Vagina (tissue), 2 donors: ENCODE data around the gene ASS1. TPM values are rescaled to one million over a fixed set of nuclear protein-coding genes. Genes with fewer than 3 reads are reported as not detected.
A peak's percentile ranks its signal among the peaks of the same experiment; 100 is the strongest.

Experiments used
- DNase-seq, 2 donors: peaks; one replicate each; pipeline ENCODE4 v3.0.0-alpha.2; 2017; ENCODE audit errors: extremely low spot score in 2 of 2
- H3K27ac ChIP-seq: fragments of 200-600 bp; sonication (generic); one replicate; pipeline ENCODE4 v1.5.1; 2019
- H3K27me3 ChIP-seq: fragments of 200-600 bp; sonication (generic); one replicate; pipeline ENCODE4 v1.5.1; 2019
- H3K36me3 ChIP-seq, 2 donors: fragments of 200-600 bp; sonication (generic); one replicate each; pipeline ENCODE4 v1.5.1; 2017 to 2019
- H3K4me1 ChIP-seq: fragments of 200-600 bp; sonication (generic); one replicate; pipeline ENCODE4 v1.5.1; 2019
- H3K4me3 ChIP-seq, 2 donors: fragments of 200-600 bp; sonication (generic); 1 replicate in 1 of 2; 2 replicates in 1 of 2; pipeline ENCODE4 v1.5.1; 2016 to 2019
- H3K9me3 ChIP-seq: fragments of 200-600 bp; sonication (generic); one replicate; pipeline ENCODE4 v1.5.1; 2019
- POLR2A ChIP-seq, 2 donors: fragments of 450-650 bp; IDR thresholded peaks; one replicate each; pipeline ENCODE4 v1.6.1; 2017; ENCODE audit warnings: antibody characterized with exemption in 2 of 2, mild to moderate bottlenecking in 2 of 2, moderate library complexity in 2 of 2
- POLR2AphosphoS5 ChIP-seq, 2 donors: sonication (generic); formaldehyde crosslinking; IDR thresholded peaks; one replicate each; pipeline ENCODE4 v1.9.0; 2017; ENCODE audit warnings: antibody characterized with exemption in 2 of 2, mild to moderate bottlenecking in 2 of 2, low read depth in 1 of 2; ENCODE audit not compliant: insufficient read depth in 1 of 2
- intact Hi-C: fragments of 100-400 bp; cut with DNase I; formaldehyde crosslinking; loops from one replicate; pipeline ENCODE4 v1.15.1; 2023
- total RNA-seq: library from RNA; depleted of rRNA; stranded (reverse); fragments of >200 nt; gene quantifications from one replicate; pipeline ENCODE4 v1.2.3, GENCODE V29; 2016
- TF ChIP-seq, protein P1 (sequence below), 3 experiments: fragments of 450-650 bp in 2 of 3; fragments of 200-600 bp in 1 of 3; sonication (generic) in 1 of 3; IDR thresholded peaks; one replicate each; pipeline ENCODE4 v1.5.1; 2017 to 2019; ENCODE audit warnings: antibody characterized with exemption in 3 of 3, mild to moderate bottlenecking in 2 of 3, moderate library complexity in 2 of 3

Gene ASS1
- total RNA-seq, 1 donor from 2014 or later = 84.0 TPM

GRCh38 chr9:130459941-130460669 lies 15.3 kb downstream of the ASS1 start:
- TF ChIP-seq, protein P1, sequence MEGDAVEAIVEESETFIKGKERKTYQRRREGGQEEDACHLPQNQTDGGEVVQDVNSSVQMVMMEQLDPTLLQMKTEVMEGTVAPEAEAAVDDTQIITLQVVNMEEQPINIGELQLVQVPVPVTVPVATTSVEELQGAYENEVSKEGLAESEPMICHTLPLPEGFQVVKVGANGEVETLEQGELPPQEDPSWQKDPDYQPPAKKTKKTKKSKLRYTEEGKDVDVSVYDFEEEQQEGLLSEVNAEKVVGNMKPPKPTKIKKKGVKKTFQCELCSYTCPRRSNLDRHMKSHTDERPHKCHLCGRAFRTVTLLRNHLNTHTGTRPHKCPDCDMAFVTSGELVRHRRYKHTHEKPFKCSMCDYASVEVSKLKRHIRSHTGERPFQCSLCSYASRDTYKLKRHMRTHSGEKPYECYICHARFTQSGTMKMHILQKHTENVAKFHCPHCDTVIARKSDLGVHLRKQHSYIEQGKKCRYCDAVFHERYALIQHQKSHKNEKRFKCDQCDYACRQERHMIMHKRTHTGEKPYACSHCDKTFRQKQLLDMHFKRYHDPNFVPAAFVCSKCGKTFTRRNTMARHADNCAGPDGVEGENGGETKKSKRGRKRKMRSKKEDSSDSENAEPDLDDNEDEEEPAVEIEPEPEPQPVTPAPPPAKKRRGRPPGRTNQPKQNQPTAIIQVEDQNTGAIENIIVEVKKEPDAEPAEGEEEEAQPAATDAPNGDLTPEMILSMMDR (IDR thresholded peaks at IDR 0.05) = no peak
- TF ChIP-seq POLR2A (IDR thresholded peaks at IDR 0.05) = no peak
- no peak for TF ChIP-seq POLR2AphosphoS5 (IDR thresholded peaks at IDR 0.05; ENCODE audit: insufficient read depth in 1 of 2, low read depth in 1 of 2)
- Histone ChIP-seq H3K27ac (no peak overlapping the region), H3K27me3 (no peaks in the 10 kb centered on the region), H3K4me3 (no peak overlapping the region), H3K36me3 (peaks cover 0 to 3% of the 10 kb centered on the region in 2 donors), H3K9me3 (no peaks in the 10 kb centered on the region), H3K4me1 (no peaks in the 10 kb centered on the region)
- no peak for DNase-seq
- intact Hi-C loops = loop anchor here (2.0 kb wide), 1 partner anchor 223 kb away; no protein-coding TSS in a partner anchor

- TF ChIP-seq POLR2A (IDR thresholded peaks at IDR 0.05) = no peak
- TF ChIP-seq, protein P1 (IDR thresholded peaks at IDR 0.05) = peak; percentile 78 to 86 (median 83)
- no peak for TF ChIP-seq POLR2AphosphoS5 (IDR thresholded peaks at IDR 0.05; ENCODE audit: insufficient read depth in 1 of 2, low read depth in 1 of 2)
- DNase-seq = no peak
- Histone ChIP-seq H3K27me3 (no peaks in the 10 kb centered on the region), H3K27ac (no peak overlapping the region), H3K36me3 (peaks cover 0 to 3% of the 10 kb centered on the region in 2 donors), H3K4me1 (no peaks in the 10 kb centered on the region), H3K4me3 (no peak overlapping the region), H3K9me3 (no peaks in the 10 kb centered on the region)
- intact Hi-C loops = loop anchor here (2.0 kb wide), 1 partner anchor 222 kb away; no protein-coding TSS in a partner anchor
These were observed 16.5 kb downstream of the ASS1 start for GRCh38 chr9:130461218-130461630.

DNA sequence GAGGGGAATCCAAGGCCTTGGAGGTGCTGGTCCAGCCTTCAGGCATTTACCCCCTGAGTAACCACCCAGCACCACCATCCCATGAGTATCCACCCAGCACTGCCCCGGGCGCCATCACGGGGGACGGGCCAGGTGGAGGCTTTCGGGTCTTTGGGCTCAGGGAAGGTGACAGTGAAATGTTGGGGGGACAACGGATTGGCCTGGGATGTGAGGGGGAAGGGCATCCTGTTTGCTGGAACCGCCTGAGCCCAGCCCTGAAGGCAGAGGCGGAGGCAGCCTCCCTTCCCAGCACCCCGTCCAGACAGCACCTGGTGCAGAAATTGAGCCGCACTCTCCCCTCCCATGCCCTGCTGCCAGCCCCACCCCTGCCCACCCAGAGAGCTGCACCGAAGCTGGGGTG lies 17.0 kb downstream of the ASS1 start:
- no peak overlapping the region for H3K27ac ChIP-seq
- peaks cover 0 to 3% of the 10 kb centered on the region in 2 donors for H3K36me3 ChIP-seq
- no peaks in the 10 kb centered on the region for H3K9me3 ChIP-seq
- no peak overlapping the region for H3K4me3 ChIP-seq
- no peaks in the 10 kb centered on the region for H3K4me1 ChIP-seq
- intact Hi-C loops = loop anchor here (2.0 kb wide), 1 partner anchor 221 kb away; no protein-coding TSS in a partner anchor
- no peak for DNase-seq
- no peaks in the 10 kb centered on the region for H3K27me3 ChIP-seq
- TF ChIP-seq, protein P1 (IDR thresholded peaks at IDR 0.05) = no peak
- TF ChIP-seq POLR2AphosphoS5 (IDR thresholded peaks at IDR 0.05; ENCODE audit: insufficient read depth in 1 of 2, low read depth in 1 of 2) (no peak), POLR2A (IDR thresholded peaks at IDR 0.05) (no peak)

- Histone ChIP-seq H3K4me3 (no peak overlapping the region), H3K9me3 (no peaks in the 10 kb centered on the region), H3K36me3 (peaks cover 0 to 3% of the 10 kb centered on the region in 2 donors), H3K27me3 (no peaks in the 10 kb centered on the region), H3K4me1 (no peaks in the 10 kb centered on the region), H3K27ac (no peak overlapping the region)
- no peak for TF ChIP-seq POLR2A (IDR thresholded peaks at IDR 0.05)
- TF ChIP-seq, protein P1 (IDR thresholded peaks at IDR 0.05) = no peak
- TF ChIP-seq POLR2AphosphoS5 (IDR thresholded peaks at IDR 0.05; ENCODE audit: insufficient read depth in 1 of 2, low read depth in 1 of 2) = no peak
- intact Hi-C loops = no loop called here
- no peak for DNase-seq
These were observed 18.2 kb downstream of the ASS1 start for GRCh38 chr9:130462685-130463540.
